Ovary (tissue), 9 donors: ENCODE results near the gene PPP6C. TPM values are rescaled to one million over a fixed set of nuclear protein-coding genes. Genes with fewer than 3 reads are reported as not detected.
"Not testable (repeated sequence)": the region's sequence is repeated elsewhere in the genome, so short reads cannot be mapped to it uniquely, and the experiment has no call there.

Experiments used
- DNase-seq, 5 donors: peaks; one replicate each; pipeline ENCODE4 v3.0.0-alpha.2; 2019 to 2020
- H3K27ac ChIP-seq, 2 donors: fragments of 200-600 bp; one replicate each; pipeline versions ENCODE4 v1.5.1 to v1.8.0; 2019 to 2022
- H3K27me3 ChIP-seq: fragments of 200-600 bp; one replicate; pipeline ENCODE4 v1.8.0; 2022
- H3K36me3 ChIP-seq: fragments of 200-600 bp; sonication (generic); one replicate; pipeline ENCODE4 v1.5.1; 2019
- H3K4me1 ChIP-seq: one replicate; pipeline ENCODE4 v1.8.1; 2013; ENCODE audit warnings: mild to moderate bottlenecking, moderate library complexity; ENCODE audit not compliant: insufficient read depth
- H3K4me3 ChIP-seq: fragments of 200-600 bp; sonication (generic); one replicate; pipeline ENCODE4 v1.5.1; 2017
- H3K9me3 ChIP-seq, 2 donors: fragments of 200-600 bp in 1 of 2; sonication (generic) in 1 of 2; one replicate each; pipeline versions ENCODE4 v1.5.1 to v1.8.1; 2013 to 2019; ENCODE audit warnings: mild to moderate bottlenecking in 1 of 2, moderate library complexity in 1 of 2
- CTCF ChIP-seq, 3 donors: fragments of 450-650 bp in 2 of 3; fragments of 200-600 bp in 1 of 3; IDR thresholded peaks; one replicate each; pipeline versions ENCODE4 v1.5.1 to v1.8.0; 2016 to 2022; ENCODE audit warnings: antibody characterized with exemption in 3 of 3, mild to moderate bottlenecking in 1 of 3
- EP300 ChIP-seq: sonication (generic); formaldehyde crosslinking; IDR thresholded peaks from one replicate; pipeline ENCODE4 v1.6.1; 2017; ENCODE audit warnings: antibody characterized with exemption
- POLR2A ChIP-seq: fragments of 450-650 bp; IDR thresholded peaks from one replicate; pipeline ENCODE4 v1.6.1; 2017; ENCODE audit warnings: antibody characterized with exemption, mild to moderate bottlenecking, moderate library complexity
- WGBS, 3 donors: extraction: QIAGEN DNeasy Blood & Tissue Kit in 1 of 3; methylation state at CpG; one replicate each; pipeline versions ENCODE4 v1.1.5 to v1.1.7; 2013 to 2017; 5-methylcytosine and 5-hydroxymethylcytosine counted together
- intact Hi-C, 4 donors: fragments of 100-400 bp; cut with DNase I; formaldehyde crosslinking; loops; one replicate each; pipeline versions ENCODE4 v1.11.0 to v1.15.1; 2022 to 2023
- polyA plus RNA-seq, 2 donors: library from polyadenylated mRNA; stranded (reverse); fragments of 200-250 nt in 1 of 2; fragments of 350-450 nt in 1 of 2; fragmentation: Illumina TruSeq in 1 of 2; extraction: RNeasy Lipid Tissue Mini Kit (QIAGEN cat#74804) in 1 of 2; gene quantifications; one replicate each; pipeline ENCODE4 v1.2.3, GENCODE V29; 2013 to 2014
- total RNA-seq, 7 donors: library from RNA; depleted of rRNA in 2 of 7; stranded (reverse); fragments of >200 nt in 2 of 7; fragmentation: NEBNext Ultra II Directional in 3 of 7; extraction: Animal tissue kit (Norgen Biotek cat#: 25700) in 3 of 7; gene quantifications; one replicate each; pipeline versions ENCODE4 v1.1.0 to v1.2.4, GENCODE V29; 2016 to 2023
- donor health status: DM: no; HTN: no; CAD: no; lungs with moderate emphysema.
- donor health status: DM: no; HTN: no; CAD: no.
- donor health status: Bipolar disorder and iron deficiency.
- donor health status: DM: yes; HTN: yes; CAD: no.
- donor health status: DM: no; HTN: no; CAD: no.
- donor health status: DM: yes; HTN: yes; CAD: no.

The PPP6C gene
- total and polyA plus RNA-seq, 9 donors: 18.2 to 46.6 (median 34.6) TPM

GRCh38 chr9:125200216-125201047 lies 10.8 kb upstream of the PPP6C start, which contains the start of gene RABEPK:
Gene RABEPK, plus strand, starts transcription at chr9:125200542. Its CDS starts 2,472 bp downstream, at chr9:125203014.
- TF ChIP-seq EP300 (peak; percentile 12), POLR2A (peak; percentile 67), CTCF (IDR thresholded peaks at IDR 0.05) (no peak)
- Histone ChIP-seq H3K9me3 (no peaks in the 10 kb centered on the region), H3K4me3 (peak within 1 kb of the TSS; percentile 40), H3K27me3 (no peaks in the 10 kb centered on the region), H3K36me3 (no peaks in the 10 kb centered on the region), H3K4me1 (no peaks in the 10 kb centered on the region), H3K27ac (peak within 1 kb of the TSS; percentile 6 to 74)
- peak; percentile 92 to 95 (median 94) for DNase-seq
- 0 to 1% (median 1%) methylated on average over 51 of the region's 51 CpGs for WGBS, 3 donors
- intact Hi-C loops: no loop called here

GRCh38 chr9:125195591-125195990 lies 6.0 kb upstream of the PPP6C start:
- H3K27ac ChIP-seq, H3K27me3 ChIP-seq, intact Hi-C loops, H3K9me3 ChIP-seq, H3K4me3 ChIP-seq, H3K4me1 ChIP-seq, H3K36me3 ChIP-seq, DNase-seq: not testable (repeated sequence)
- WGBS, 3 donors: 63 to 77% (median 71%) methylated on average over 1 of the region's 1 CpG

GRCh38 chr9:125194466-125194865 lies 4.9 kb upstream of the PPP6C start:
- intact Hi-C loops, H3K27me3 ChIP-seq: not testable (repeated sequence)

GRCh38 chr9:125190361-125190801 lies 778 bp upstream of the PPP6C start:
- Histone ChIP-seq H3K4me1 (peaks cover 8% of the 10 kb centered on the region), H3K36me3 (no peaks in the 10 kb centered on the region), H3K4me3 (peak overlapping the region; percentile 97), H3K27ac (peak overlapping the region; percentile 75 to 87), H3K9me3 (no peaks in the 10 kb centered on the region), H3K27me3 (no peaks in the 10 kb centered on the region)
- intact Hi-C loops: no loop called here
- DNase-seq: no peak
- WGBS, 3 donors: 41 to 59% (median 46%) methylated on average over 14 of the region's 14 CpGs
- TF ChIP-seq EP300 (no peak), POLR2A (no peak), CTCF (IDR thresholded peaks at IDR 0.05) (no peak)

More at GRCh38 chr9:125194466-125194865, 4.9 kb upstream of the PPP6C start:
- H3K4me1 ChIP-seq, DNase-seq, H3K4me3 ChIP-seq, H3K36me3 ChIP-seq, H3K27ac ChIP-seq, H3K9me3 ChIP-seq: not testable (repeated sequence)
- WGBS, 3 donors: 86 to 94% (median 91%) methylated on average over 5 of the region's 5 CpGs

GRCh38 chr9:125189011-125189360 lies 617 bp downstream of the PPP6C start:
- peak overlapping the region; percentile 75 to 87 for H3K27ac ChIP-seq
- 0 to 1% (median 1%) methylated on average over 25 to 26 of the region's 26 CpGs for WGBS, 3 donors
- H3K4me1 ChIP-seq: peaks cover 8% of the 10 kb centered on the region
- no peaks in the 10 kb centered on the region for H3K9me3 ChIP-seq
- TF ChIP-seq EP300: no peak
- no peak for TF ChIP-seq CTCF (IDR thresholded peaks at IDR 0.05)
- no peak for TF ChIP-seq POLR2A
- no peaks in the 10 kb centered on the region for H3K36me3 ChIP-seq
- no peak for DNase-seq
- intact Hi-C loops: loop anchor here in 1 of 4 donors (2.0 kb wide), 1 partner anchor 52 kb away; the partner anchor contains the start of gene HSPA5
- peak overlapping the region; percentile 97 for H3K4me3 ChIP-seq
- H3K27me3 ChIP-seq: no peaks in the 10 kb centered on the region
